Tibial nerve (tissue), 4 donors: ENCODE measurements around the gene EVX2.

Source experiments
- EP300 ChIP-seq, 2 donors: sonication (generic); formaldehyde crosslinking; IDR thresholded peaks; one replicate each; pipeline ENCODE4 v1.6.1; 2017; ENCODE audit warnings: antibody characterized with exemption in 2 of 2, mild to moderate bottlenecking in 1 of 2
- TF ChIP-seq, protein P1 (sequence below), 5 experiments: fragments of 200-600 bp in 3 of 5; fragments of 450-650 bp in 2 of 5; sonication (generic) in 3 of 5; IDR thresholded peaks; one replicate each; pipeline ENCODE4 v1.5.1; 2016 to 2019; ENCODE audit warnings: antibody characterized with exemption in 5 of 5, mild to moderate bottlenecking in 3 of 5, moderate library complexity in 2 of 5

DNA sequence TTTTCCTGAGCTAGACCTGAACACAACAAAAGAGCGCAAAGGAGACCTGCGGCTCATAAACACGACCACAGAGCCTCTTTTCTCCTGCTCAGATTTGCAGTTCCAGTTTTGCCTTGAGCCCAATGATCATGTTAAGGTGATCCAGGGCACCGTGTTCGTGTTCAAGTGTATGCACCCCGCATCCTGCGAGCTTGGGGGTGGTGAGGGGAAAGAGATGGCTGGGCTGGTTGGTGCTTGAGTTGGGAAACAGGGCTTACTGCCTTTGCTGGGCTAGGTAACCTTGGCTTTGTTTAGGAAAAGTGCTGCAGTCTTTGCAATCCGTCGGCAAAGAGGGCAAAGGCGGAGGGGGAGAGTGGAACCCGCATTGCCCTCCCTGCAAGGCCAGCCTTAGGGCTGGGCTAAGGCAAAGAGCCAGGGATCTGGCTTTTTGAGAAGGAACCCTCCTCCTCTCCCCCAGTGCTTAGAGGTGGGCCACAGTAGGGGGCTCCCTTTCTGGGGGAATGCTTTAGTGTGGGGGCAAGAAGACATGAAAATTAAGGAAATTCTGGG is 34.1 kb upstream of the EVX2 start:
- TF ChIP-seq, protein P1, sequence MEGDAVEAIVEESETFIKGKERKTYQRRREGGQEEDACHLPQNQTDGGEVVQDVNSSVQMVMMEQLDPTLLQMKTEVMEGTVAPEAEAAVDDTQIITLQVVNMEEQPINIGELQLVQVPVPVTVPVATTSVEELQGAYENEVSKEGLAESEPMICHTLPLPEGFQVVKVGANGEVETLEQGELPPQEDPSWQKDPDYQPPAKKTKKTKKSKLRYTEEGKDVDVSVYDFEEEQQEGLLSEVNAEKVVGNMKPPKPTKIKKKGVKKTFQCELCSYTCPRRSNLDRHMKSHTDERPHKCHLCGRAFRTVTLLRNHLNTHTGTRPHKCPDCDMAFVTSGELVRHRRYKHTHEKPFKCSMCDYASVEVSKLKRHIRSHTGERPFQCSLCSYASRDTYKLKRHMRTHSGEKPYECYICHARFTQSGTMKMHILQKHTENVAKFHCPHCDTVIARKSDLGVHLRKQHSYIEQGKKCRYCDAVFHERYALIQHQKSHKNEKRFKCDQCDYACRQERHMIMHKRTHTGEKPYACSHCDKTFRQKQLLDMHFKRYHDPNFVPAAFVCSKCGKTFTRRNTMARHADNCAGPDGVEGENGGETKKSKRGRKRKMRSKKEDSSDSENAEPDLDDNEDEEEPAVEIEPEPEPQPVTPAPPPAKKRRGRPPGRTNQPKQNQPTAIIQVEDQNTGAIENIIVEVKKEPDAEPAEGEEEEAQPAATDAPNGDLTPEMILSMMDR (IDR thresholded peaks at IDR 0.05) = no peak
- no peak for TF ChIP-seq EP300 (IDR thresholded peaks at IDR 0.05)
